Testis (tissue), 3 donors: ENCODE measurements around the gene CNST. TPM values are rescaled to one million over a fixed set of nuclear protein-coding genes. Genes with fewer than 3 reads are reported as not detected.
A peak's percentile ranks its signal among the peaks of the same experiment; 100 is the strongest.

Source experiments
- DNase-seq: peaks from one replicate; pipeline ENCODE4 v3.0.0-alpha.2; 2019
- H3K27ac ChIP-seq, 2 donors: fragments of 200-600 bp; sonication (generic); one replicate each; pipeline ENCODE4 v1.5.1; 2019
- H3K27me3 ChIP-seq: fragments of 200-600 bp; sonication (generic); one replicate; pipeline ENCODE4 v1.5.1; 2019
- H3K36me3 ChIP-seq: fragments of 200-600 bp; sonication (generic); one replicate; pipeline ENCODE4 v1.5.1; 2017; ENCODE audit warnings: low read depth; ENCODE audit errors: missing control alignments
- H3K4me1 ChIP-seq: fragments of 200-600 bp; sonication (generic); one replicate; pipeline ENCODE4 v1.5.1; 2019
- H3K4me3 ChIP-seq, 2 donors: fragments of 200-600 bp; sonication (generic); one replicate each; pipeline ENCODE4 v1.5.1; 2017 to 2019
- H3K9me3 ChIP-seq: fragments of 200-600 bp; sonication (generic); one replicate; pipeline ENCODE4 v1.5.1; 2017
- POLR2A ChIP-seq: fragments of 450-650 bp; IDR thresholded peaks from one replicate; pipeline ENCODE4 v1.6.1; 2017; ENCODE audit warnings: antibody characterized with exemption, mild to moderate bottlenecking, moderate library complexity
- WGBS, 2 donors: methylation state at CpG; one replicate each; pipeline ENCODE4 v1.1.5; 2018; 5-methylcytosine and 5-hydroxymethylcytosine counted together
- intact Hi-C: fragments of 100-400 bp; cut with DNase I; formaldehyde crosslinking; loops from one replicate; pipeline ENCODE4 v1.15.1; 2023; ENCODE audit warnings: low total_unique reads
- polyA plus RNA-seq: library from polyadenylated mRNA; stranded (reverse); fragments of 350-450 nt; fragmentation: Illumina TruSeq; extraction: RNeasy Lipid Tissue Mini Kit (QIAGEN cat#74804); gene quantifications from one replicate; pipeline ENCODE4 v1.2.3, GENCODE V29; 2014; ENCODE audit warnings: low read depth, low replicate concordance; ENCODE audit not compliant: insufficient read depth
- total RNA-seq, 2 donors: library from RNA; depleted of rRNA; stranded (reverse); fragments of >200 nt; gene quantifications; one replicate each; pipeline ENCODE4 v1.2.3, GENCODE V29; 2016
- TF ChIP-seq, protein P1 (sequence below), 3 experiments: fragments of 450-650 bp in 2 of 3; fragments of 200-600 bp in 1 of 3; sonication (generic) in 1 of 3; IDR thresholded peaks; one replicate each; pipeline ENCODE4 v1.5.1; 2016 to 2019; ENCODE audit warnings: antibody characterized with exemption in 3 of 3, mild to moderate bottlenecking in 2 of 3, moderate library complexity in 1 of 3

CNST gene
- total and polyA plus RNA-seq, 3 donors from 2014 or later = 26.6 to 61.6 (median 56.7) TPM

- Histone ChIP-seq H3K27me3 (no peaks in the 10 kb centered on the region), H3K9me3 (no peaks in the 10 kb centered on the region), H3K4me3 (peak overlapping the region in 1 of 2 donors; percentile 3), H3K36me3 (no peaks in the 10 kb centered on the region), H3K27ac (no peak overlapping the region), H3K4me1 (peaks cover 8% of the 10 kb centered on the region)
- DNase-seq = peak; percentile 78
- TF ChIP-seq POLR2A = no peak
- TF ChIP-seq, protein P1, sequence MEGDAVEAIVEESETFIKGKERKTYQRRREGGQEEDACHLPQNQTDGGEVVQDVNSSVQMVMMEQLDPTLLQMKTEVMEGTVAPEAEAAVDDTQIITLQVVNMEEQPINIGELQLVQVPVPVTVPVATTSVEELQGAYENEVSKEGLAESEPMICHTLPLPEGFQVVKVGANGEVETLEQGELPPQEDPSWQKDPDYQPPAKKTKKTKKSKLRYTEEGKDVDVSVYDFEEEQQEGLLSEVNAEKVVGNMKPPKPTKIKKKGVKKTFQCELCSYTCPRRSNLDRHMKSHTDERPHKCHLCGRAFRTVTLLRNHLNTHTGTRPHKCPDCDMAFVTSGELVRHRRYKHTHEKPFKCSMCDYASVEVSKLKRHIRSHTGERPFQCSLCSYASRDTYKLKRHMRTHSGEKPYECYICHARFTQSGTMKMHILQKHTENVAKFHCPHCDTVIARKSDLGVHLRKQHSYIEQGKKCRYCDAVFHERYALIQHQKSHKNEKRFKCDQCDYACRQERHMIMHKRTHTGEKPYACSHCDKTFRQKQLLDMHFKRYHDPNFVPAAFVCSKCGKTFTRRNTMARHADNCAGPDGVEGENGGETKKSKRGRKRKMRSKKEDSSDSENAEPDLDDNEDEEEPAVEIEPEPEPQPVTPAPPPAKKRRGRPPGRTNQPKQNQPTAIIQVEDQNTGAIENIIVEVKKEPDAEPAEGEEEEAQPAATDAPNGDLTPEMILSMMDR (IDR thresholded peaks at IDR 0.05) = no peak
- WGBS, 2 donors = 55 to 88% methylated on average over 18 to 19 of the region's 19 CpGs
- intact Hi-C loops = no loop called here
These were observed 41.2 kb downstream of the CNST start for GRCh38 chr1:246607462-246607861.

GRCh38 chr1:246608616-246609376, 42.5 kb downstream of the CNST start:
- intact Hi-C loops = no loop called here
- DNase-seq = peak; percentile 80
- Histone ChIP-seq H3K27me3 (no peaks in the 10 kb centered on the region), H3K9me3 (no peaks in the 10 kb centered on the region), H3K4me1 (peaks cover 8% of the 10 kb centered on the region), H3K4me3 (no peak overlapping the region), H3K27ac (peak overlapping the region; percentile 32 to 41), H3K36me3 (no peaks in the 10 kb centered on the region)
- TF ChIP-seq, protein P1 (IDR thresholded peaks at IDR 0.05) = no peak
- no peak for TF ChIP-seq POLR2A
- WGBS, 2 donors = 32 to 44% methylated on average over 18 of the region's 18 CpGs

- H3K4me1 ChIP-seq = peaks cover 8% of the 10 kb centered on the region
- intact Hi-C loops = no loop called here
- no peaks in the 10 kb centered on the region for H3K27me3 ChIP-seq
These were observed 43.4 kb downstream of the CNST start for GRCh38 chr1:246609632-246610031.

DNA sequence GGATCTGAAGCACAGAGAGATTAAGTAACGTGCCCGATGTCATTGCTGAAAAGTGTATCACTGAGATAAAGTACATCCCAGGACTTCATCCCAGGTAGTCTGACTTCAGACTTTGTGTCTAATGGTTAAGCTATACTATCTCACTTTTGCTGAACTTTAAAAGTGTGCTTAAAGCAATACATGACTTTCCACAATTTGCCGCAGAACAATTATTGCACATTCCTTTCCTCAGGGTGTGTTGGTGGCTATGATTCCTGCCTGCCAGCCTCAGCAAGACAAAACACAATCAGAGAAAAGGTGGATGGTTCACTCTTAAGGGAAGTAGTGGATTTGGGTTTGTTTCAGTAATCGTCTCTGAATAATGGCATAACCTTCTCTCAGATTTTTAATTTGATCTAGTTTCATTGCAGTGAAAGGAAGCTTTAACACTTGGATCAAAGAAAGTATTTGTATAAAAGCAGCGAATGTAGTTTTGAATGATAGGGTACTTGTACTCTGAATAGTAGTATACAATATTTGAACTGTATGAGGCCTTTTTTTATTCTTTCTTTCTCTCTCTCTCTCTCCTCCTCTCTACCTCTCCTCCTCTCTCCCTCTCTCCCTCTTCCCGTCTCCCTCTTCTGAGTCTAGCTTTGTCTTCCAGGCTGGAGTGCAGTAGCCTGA, 47.0 kb downstream of the CNST start:
- Histone ChIP-seq H3K27ac (no peak overlapping the region), H3K27me3 (no peaks in the 10 kb centered on the region), H3K4me1 (peaks cover 11% of the 10 kb centered on the region), H3K4me3 (no peak overlapping the region), H3K9me3 (no peaks in the 10 kb centered on the region), H3K36me3 (no peaks in the 10 kb centered on the region)
- DNase-seq = no peak
- no peak for TF ChIP-seq POLR2A
- TF ChIP-seq, protein P1 (IDR thresholded peaks at IDR 0.05) = no peak
- WGBS, 2 donors = 72 to 87% methylated on average over 5 to 6 of the region's 6 CpGs
- intact Hi-C loops = no loop called here

More at GRCh38 chr1:246609632-246610031, 43.4 kb downstream of the CNST start:
- no peak overlapping the region for H3K4me3 ChIP-seq
- H3K9me3 ChIP-seq = no peaks in the 10 kb centered on the region
- H3K27ac ChIP-seq = peak overlapping the region; percentile 32 to 41
- no peaks in the 10 kb centered on the region for H3K36me3 ChIP-seq
- WGBS, 2 donors = 88 to 90% methylated on average over 4 of the region's 4 CpGs
- no peak for DNase-seq
- no peak for TF ChIP-seq POLR2A
- TF ChIP-seq, protein P1 (IDR thresholded peaks at IDR 0.05) = no peak
